Osteocyte (in vitro differentiated cells): Measurements from ENCODE around the gene FGGY. TPM values are rescaled to one million over a fixed set of nuclear protein-coding genes. Genes with fewer than 3 reads are reported as not detected.

Experiments used
- DNase-seq: peaks from one replicate; pipeline ENCODE4 v3.0.0; 2021; ENCODE audit warnings: mixed read lengths; ENCODE audit not compliant: unreplicated experiment; ENCODE audit errors: extremely low spot score
- H3K27ac Mint-ChIP-seq: one replicate; pipeline ENCODE4 v1.8.0; 2021; ENCODE audit warnings: mild to moderate bottlenecking, mixed read lengths; ENCODE audit not compliant: unreplicated experiment
- H3K27me3 Mint-ChIP-seq: one replicate; pipeline ENCODE4 v1.8.0; 2021; ENCODE audit warnings: mixed read lengths; ENCODE audit not compliant: unreplicated experiment
- H3K36me3 Mint-ChIP-seq: one replicate; pipeline ENCODE4 v1.8.0; 2021; ENCODE audit warnings: mixed read lengths; ENCODE audit not compliant: unreplicated experiment
- H3K4me1 Mint-ChIP-seq: one replicate; pipeline ENCODE4 v1.8.0; 2021; ENCODE audit warnings: mixed read lengths; ENCODE audit not compliant: unreplicated experiment
- H3K4me3 Mint-ChIP-seq: one replicate; pipeline ENCODE4 v1.8.0; 2021; ENCODE audit warnings: mild to moderate bottlenecking, moderate library complexity, mixed read lengths; ENCODE audit not compliant: unreplicated experiment
- H3K9me3 Mint-ChIP-seq: one replicate; pipeline ENCODE4 v1.8.0; 2021; ENCODE audit warnings: mixed read lengths; ENCODE audit not compliant: unreplicated experiment
- total RNA-seq: library from RNA; stranded (reverse); gene quantifications from 2 replicates; pipeline ENCODE4 v1.2.1, GENCODE V29; 2021
- TF ChIP-seq, protein P1 (sequence below): fragments of 200-600 bp; sonication (generic); IDR thresholded peaks from 2 replicates; pipeline ENCODE4 v1.5.0; 2021; ENCODE audit warnings: antibody characterized with exemption, mild to moderate bottlenecking, moderate library complexity

The FGGY gene
- total RNA-seq, 1 donor from 2014 or later: 9.1 TPM

DNA sequence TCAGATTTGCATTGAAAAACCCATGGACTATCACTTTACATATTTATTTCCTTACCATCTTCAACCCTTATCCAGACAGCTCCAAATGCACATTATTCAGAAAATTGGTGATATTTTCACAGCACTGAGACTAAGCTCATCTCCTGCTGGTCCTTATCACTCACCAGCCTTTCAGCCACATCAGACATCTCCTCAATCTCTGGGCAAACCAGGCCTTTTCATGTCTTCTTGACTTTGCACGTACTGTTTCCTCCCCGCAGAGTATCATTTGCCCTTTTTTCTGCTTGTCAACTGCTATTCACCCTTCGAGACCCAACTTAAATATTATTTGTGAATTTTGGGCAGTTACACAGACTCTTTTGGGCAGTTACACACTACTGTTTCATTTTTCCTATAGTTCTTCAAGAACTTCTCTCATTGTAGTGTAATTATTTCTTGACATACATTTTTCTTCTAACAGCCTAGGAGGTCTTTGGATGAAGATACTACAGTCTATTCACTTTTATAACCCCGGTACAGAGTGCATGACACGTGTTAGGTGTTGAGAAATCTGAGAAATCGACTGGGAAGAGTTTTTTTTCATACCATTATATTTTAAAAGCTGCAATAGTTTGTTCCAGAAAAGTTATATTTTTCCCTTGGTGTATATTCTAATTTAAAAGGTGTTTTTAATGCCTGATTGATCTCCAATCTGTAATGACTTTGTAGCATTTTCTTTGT is 98.0 kb downstream of the FGGY start:
- TF ChIP-seq, protein P1, sequence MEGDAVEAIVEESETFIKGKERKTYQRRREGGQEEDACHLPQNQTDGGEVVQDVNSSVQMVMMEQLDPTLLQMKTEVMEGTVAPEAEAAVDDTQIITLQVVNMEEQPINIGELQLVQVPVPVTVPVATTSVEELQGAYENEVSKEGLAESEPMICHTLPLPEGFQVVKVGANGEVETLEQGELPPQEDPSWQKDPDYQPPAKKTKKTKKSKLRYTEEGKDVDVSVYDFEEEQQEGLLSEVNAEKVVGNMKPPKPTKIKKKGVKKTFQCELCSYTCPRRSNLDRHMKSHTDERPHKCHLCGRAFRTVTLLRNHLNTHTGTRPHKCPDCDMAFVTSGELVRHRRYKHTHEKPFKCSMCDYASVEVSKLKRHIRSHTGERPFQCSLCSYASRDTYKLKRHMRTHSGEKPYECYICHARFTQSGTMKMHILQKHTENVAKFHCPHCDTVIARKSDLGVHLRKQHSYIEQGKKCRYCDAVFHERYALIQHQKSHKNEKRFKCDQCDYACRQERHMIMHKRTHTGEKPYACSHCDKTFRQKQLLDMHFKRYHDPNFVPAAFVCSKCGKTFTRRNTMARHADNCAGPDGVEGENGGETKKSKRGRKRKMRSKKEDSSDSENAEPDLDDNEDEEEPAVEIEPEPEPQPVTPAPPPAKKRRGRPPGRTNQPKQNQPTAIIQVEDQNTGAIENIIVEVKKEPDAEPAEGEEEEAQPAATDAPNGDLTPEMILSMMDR: no peak
- Mint-ChIP-seq H3K27me3 (no peaks in the 10 kb centered on the region), H3K36me3 (no peaks in the 10 kb centered on the region), H3K9me3 (no peaks in the 10 kb centered on the region), H3K4me1 (peaks cover 41% of the 10 kb centered on the region), H3K4me3 (no peak overlapping the region), H3K27ac (no peak overlapping the region)
- no peak for DNase-seq

DNA sequence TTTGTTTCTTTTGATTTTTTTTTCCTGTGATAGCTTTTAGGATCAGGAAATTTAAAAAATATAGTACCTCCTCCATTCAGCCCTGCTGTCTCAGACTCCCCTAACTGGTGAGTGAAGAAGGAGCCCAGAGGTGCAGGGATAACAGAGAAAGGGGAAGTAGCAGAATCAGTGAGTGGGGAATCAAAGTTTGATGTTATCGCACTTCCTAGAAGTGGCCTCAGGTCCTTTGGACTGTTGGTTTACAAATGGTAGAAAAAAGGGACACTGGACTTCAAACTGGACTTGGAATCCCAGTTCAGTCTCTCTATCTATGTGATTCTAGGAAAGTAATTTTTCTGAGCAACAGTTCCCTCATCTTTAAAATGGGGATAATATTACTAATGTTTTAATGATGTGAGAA is 99.5 kb downstream of the FGGY start:
- no peaks in the 10 kb centered on the region for H3K27me3 Mint-ChIP-seq
- no peaks in the 10 kb centered on the region for H3K36me3 Mint-ChIP-seq
- no peak overlapping the region for H3K4me3 Mint-ChIP-seq
- no peak overlapping the region for H3K27ac Mint-ChIP-seq
- peaks cover 35% of the 10 kb centered on the region for H3K4me1 Mint-ChIP-seq
- no peak for DNase-seq
- no peaks in the 10 kb centered on the region for H3K9me3 Mint-ChIP-seq
- TF ChIP-seq, protein P1: no peak

DNA sequence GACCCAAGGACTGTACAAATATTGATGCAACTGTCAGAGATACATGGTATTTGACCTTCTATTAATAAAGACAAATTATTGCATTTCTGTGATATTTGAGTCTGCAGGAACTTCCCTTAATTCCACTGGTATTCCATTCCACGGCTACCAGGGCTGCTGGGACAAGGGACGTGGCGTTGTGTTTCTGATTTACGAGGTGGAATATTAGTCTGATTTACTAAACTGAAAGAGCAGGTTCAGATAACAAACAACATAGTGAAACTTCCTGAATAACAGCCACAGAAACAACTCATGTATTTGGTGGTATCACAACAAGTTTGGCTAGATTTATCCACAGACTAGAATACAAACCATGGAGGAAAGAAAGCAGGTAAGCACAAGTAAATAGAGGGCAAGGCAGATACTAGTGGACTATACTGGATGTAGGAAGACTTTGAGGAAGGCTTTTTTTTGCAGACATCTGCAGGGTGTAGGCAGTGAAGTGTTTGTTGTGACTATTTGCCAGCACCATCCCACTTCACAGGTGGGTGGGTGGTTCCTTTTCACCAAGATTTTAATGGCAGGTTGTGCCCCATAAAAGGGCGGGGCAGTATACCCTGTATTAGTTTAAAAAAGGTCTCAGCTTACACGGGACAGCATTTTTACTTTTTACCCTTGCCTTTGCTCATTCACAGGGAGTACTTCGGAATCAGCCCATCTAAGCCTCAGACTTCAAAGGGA is 100.4 kb downstream of the FGGY start:
- Mint-ChIP-seq H3K9me3 (no peaks in the 10 kb centered on the region), H3K4me1 (peaks cover 27% of the 10 kb centered on the region), H3K27me3 (no peaks in the 10 kb centered on the region), H3K36me3 (no peaks in the 10 kb centered on the region), H3K27ac (no peak overlapping the region), H3K4me3 (no peak overlapping the region)
- TF ChIP-seq, protein P1: no peak
- no peak for DNase-seq

DNA sequence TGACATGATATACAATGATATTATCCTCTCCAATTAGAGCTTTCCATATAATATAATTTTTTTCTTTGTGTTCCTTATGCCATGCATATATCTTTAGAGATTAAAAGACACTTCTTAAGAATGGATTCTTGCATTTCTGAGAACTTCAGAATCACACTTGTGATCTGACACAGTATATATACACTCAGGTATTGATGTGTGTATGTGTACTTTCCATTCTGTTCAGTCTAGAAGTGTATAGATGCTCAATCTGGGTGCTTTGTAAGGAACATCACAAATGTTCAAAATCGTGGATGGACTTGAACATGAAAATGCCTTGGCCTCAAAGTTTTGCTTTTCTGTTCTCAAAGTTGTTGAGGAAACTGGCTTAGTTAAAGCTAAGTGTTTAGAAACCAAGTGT is 102.7 kb downstream of the FGGY start:
- Mint-ChIP-seq H3K4me1 (peaks cover 9% of the 10 kb centered on the region), H3K4me3 (no peak overlapping the region), H3K9me3 (no peaks in the 10 kb centered on the region), H3K36me3 (no peaks in the 10 kb centered on the region), H3K27ac (no peak overlapping the region), H3K27me3 (no peaks in the 10 kb centered on the region)
- TF ChIP-seq, protein P1: no peak
- no peak for DNase-seq

DNA sequence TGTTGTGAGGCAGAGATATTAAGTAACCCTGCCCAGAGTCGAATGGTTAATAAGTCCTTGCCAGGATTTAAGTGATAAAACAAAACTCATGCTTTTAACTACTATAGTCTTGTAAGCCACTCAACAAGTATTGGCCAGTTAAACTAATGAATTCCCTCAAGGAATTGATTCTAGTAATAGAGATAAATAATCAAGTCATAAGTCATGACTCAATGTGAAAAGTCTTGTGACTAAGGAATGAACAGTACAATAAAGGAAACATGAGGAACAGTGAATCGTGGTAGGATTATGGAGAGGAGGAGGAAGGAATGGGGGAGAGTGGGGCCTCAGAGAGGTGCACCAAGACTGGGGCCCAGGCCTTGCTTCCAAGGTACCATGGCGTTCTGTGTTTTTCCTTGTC is 104.7 kb downstream of the FGGY start:
- DNase-seq: no peak
- H3K9me3 Mint-ChIP-seq: no peaks in the 10 kb centered on the region
- no peak overlapping the region for H3K27ac Mint-ChIP-seq
- no peaks in the 10 kb centered on the region for H3K27me3 Mint-ChIP-seq
- TF ChIP-seq, protein P1: no peak
- H3K4me3 Mint-ChIP-seq: no peak overlapping the region
- H3K4me1 Mint-ChIP-seq: peaks cover 6% of the 10 kb centered on the region
- no peaks in the 10 kb centered on the region for H3K36me3 Mint-ChIP-seq
